Mesendoderm (in vitro differentiated cells): ENCODE measurements around the gene PRKN.

Source experiments
- DNase-seq: peaks from one replicate; pipeline ENCODE4 v3.0.0; 2013
- H2AK5ac ChIP-seq: 2 replicates; pipeline ENCODE4 v1.6.1; 2013; ENCODE audit warnings: low read length, inconsistent platforms
- H2BK120ac ChIP-seq: 2 replicates; pipeline ENCODE4 v1.6.1; 2013; ENCODE audit warnings: low read depth, mild to moderate bottlenecking, low read length, moderate library complexity, mixed read lengths
- H2BK15ac ChIP-seq: replicated peaks from 2 replicates; pipeline ENCODE4 v1.6.1; 2013; ENCODE audit warnings: low read depth, mild to moderate bottlenecking, moderate library complexity
- H2BK5ac ChIP-seq: 2 replicates; pipeline ENCODE4 v1.6.1; 2013; ENCODE audit warnings: low read length, inconsistent platforms
- H3K18ac ChIP-seq: 2 replicates; pipeline ENCODE4 v1.6.1; 2013; ENCODE audit warnings: mild to moderate bottlenecking, low read length, mixed read lengths
- H3K23ac ChIP-seq: one replicate; pipeline ENCODE4 v1.6.1; 2013; ENCODE audit warnings: low read length
- H3K27ac ChIP-seq: 2 replicates; pipeline ENCODE4 v1.5.1; 2013; ENCODE audit warnings: low read depth, mild to moderate bottlenecking, inconsistent platforms, low read length, moderate library complexity
- H3K27me3 ChIP-seq: 2 replicates; pipeline ENCODE4 v1.6.1; 2013; ENCODE audit warnings: low read length, control low read depth, mild to moderate bottlenecking, inconsistent platforms; ENCODE audit not compliant: insufficient read depth, poor library complexity
- H3K36me3 ChIP-seq: 2 replicates; pipeline ENCODE4 v1.6.1; 2013; ENCODE audit warnings: low read length, inconsistent platforms; ENCODE audit not compliant: control insufficient read depth, insufficient read depth
- H3K4ac ChIP-seq: one replicate; pipeline ENCODE4 v1.6.1; 2013; ENCODE audit warnings: low read depth, mild to moderate bottlenecking, low read length, moderate library complexity
- H3K4me1 ChIP-seq: 2 replicates; pipeline ENCODE4 v1.6.1; 2013; ENCODE audit warnings: low read depth, low read length, inconsistent platforms; ENCODE audit not compliant: control insufficient read depth
- H3K4me2 ChIP-seq: 2 replicates; pipeline ENCODE4 v1.6.1; 2013; ENCODE audit warnings: low read length
- H3K4me3 ChIP-seq: 2 replicates; pipeline ENCODE4 v1.5.1; 2013; ENCODE audit warnings: mild to moderate bottlenecking, low read length
- H3K56ac ChIP-seq: one replicate; pipeline ENCODE4 v1.6.1; 2013; ENCODE audit warnings: low read length
- H3K79me1 ChIP-seq: 2 replicates; pipeline ENCODE4 v1.6.1; 2013; ENCODE audit warnings: low read length, inconsistent platforms
- H3K79me2 ChIP-seq: 2 replicates; pipeline ENCODE4 v1.6.1; 2013; ENCODE audit warnings: mild to moderate bottlenecking, low read length; ENCODE audit not compliant: control insufficient read depth, insufficient read depth
- H3K9ac ChIP-seq: 2 replicates; pipeline ENCODE4 v1.6.1; 2013; ENCODE audit warnings: low read length, inconsistent platforms
- H4K5ac ChIP-seq: one replicate; pipeline ENCODE4 v1.6.1; 2013; ENCODE audit warnings: low read length
- H4K8ac ChIP-seq: one replicate; pipeline ENCODE4 v1.6.1; 2013; ENCODE audit warnings: low read depth, mild to moderate bottlenecking, control low read depth, low read length, moderate library complexity
- WGBS: extraction: QIAGEN DNeasy Blood & Tissue Kit; methylation state at CpG from one replicate; pipeline ENCODE4 v1.1.7; 2013; ENCODE audit warnings: low lambda C conversion rate, missing lambda C conversion rate; ENCODE audit not compliant: insufficient coverage; ENCODE audit errors: extremely low coverage; 5-methylcytosine and 5-hydroxymethylcytosine counted together

PRKN gene

DNA sequence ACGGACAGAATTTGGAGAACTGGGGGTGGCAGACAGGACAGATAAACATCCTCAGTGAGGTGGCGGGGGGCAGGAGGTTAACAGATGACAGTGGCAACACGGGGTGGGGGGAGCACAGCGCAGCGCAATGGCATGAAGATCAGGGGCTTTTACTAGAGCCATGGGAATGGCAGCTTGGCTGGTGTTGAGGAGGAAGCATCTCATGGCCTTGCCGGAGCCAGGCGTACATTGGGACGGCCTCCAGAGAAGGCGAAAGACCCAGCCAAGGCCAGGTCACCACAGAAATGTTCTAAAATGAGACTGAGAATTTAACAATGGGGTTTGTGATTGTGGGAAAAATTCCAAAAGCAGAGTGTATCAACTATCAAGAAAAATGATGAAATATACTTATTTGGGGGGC lies 173.0 kb downstream of the PRKN start:
- Histone ChIP-seq H2AK5ac (no peak overlapping the region), H3K27me3 (no peaks in the 10 kb centered on the region), H3K36me3 (no peaks in the 10 kb centered on the region), H3K23ac (no peak overlapping the region), H3K27ac (no peak overlapping the region), H3K4me1 (no peaks in the 10 kb centered on the region), H2BK120ac (no peak overlapping the region), H3K4me2 (no peak overlapping the region), H4K8ac (no peak overlapping the region), H3K79me2 (no peaks in the 10 kb centered on the region), H3K4me3 (no peak overlapping the region), H3K9ac (no peak overlapping the region), H2BK5ac (no peak overlapping the region), H4K5ac (no peak overlapping the region), H3K4ac (no peak overlapping the region), H3K79me1 (no peaks in the 10 kb centered on the region), H3K18ac (no peak overlapping the region), H3K56ac (no peak overlapping the region), H2BK15ac (no peak overlapping the region)
- no CpG with 5 or more reads among the region's 9 CpGs for WGBS
- DNase-seq, result no peak

DNA sequence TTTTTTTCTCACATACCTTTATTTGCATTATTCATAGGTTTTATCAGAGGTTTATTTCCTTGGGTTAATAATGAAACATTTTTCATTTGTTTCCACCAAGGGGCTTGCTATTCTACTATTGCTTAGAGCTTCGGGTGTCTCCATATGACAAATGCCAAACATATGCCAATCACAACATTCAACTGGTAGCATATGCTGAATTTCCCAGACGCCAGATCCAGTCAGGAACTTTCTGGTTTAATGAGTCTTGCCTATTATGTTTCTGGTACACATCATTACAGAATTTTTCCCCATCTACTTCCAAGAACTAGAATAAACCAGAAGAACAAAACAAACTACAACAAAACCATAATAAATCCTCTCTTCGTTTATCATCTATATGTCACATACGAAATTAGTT lies 180.7 kb downstream of the PRKN start:
- 100% methylated on average over 2 of the region's 4 CpGs for WGBS
- Histone ChIP-seq H4K8ac (no peak overlapping the region), H4K5ac (no peak overlapping the region), H3K4me2 (no peak overlapping the region), H2BK120ac (no peak overlapping the region), H3K18ac (no peak overlapping the region), H3K56ac (no peak overlapping the region), H3K36me3 (no peaks in the 10 kb centered on the region), H3K4me3 (no peak overlapping the region), H3K23ac (no peak overlapping the region), H3K79me1 (no peaks in the 10 kb centered on the region), H2BK5ac (no peak overlapping the region), H2AK5ac (no peak overlapping the region), H3K4me1 (peaks cover 2% of the 10 kb centered on the region), H3K9ac (no peak overlapping the region), H3K4ac (no peak overlapping the region), H2BK15ac (no peak overlapping the region), H3K27ac (no peak overlapping the region), H3K27me3 (no peaks in the 10 kb centered on the region), H3K79me2 (no peaks in the 10 kb centered on the region)
- no peak for DNase-seq

DNA sequence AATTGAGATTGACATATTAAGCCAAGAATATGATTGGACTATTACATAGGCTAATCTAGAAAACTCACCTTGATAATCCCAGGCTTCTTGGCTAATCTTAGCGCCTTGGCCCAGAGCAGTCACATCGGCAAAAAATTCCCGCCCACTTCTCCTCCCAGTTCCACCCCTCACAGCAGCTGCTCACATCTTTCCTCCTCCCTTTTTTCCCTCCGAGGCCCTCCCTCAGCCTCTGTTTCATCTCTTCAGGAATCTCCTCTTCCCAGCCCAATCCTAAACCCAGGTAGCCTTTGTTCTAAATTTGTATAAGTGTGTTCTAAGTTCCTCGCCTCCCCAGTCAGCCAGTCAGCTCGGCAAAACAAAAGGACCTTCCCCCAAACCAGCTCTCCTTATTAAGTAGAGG lies 184.3 kb downstream of the PRKN start:
- Histone ChIP-seq H3K4ac (no peak overlapping the region), H2AK5ac (no peak overlapping the region), H3K56ac (no peak overlapping the region), H4K8ac (no peak overlapping the region), H2BK5ac (no peak overlapping the region), H3K79me2 (no peaks in the 10 kb centered on the region), H3K23ac (no peak overlapping the region), H3K27me3 (no peaks in the 10 kb centered on the region), H4K5ac (no peak overlapping the region), H3K27ac (no peak overlapping the region), H3K4me1 (peaks cover 2% of the 10 kb centered on the region), H3K4me3 (no peak overlapping the region), H2BK120ac (no peak overlapping the region), H3K79me1 (no peaks in the 10 kb centered on the region), H2BK15ac (no peak overlapping the region), H3K9ac (no peak overlapping the region), H3K4me2 (no peak overlapping the region), H3K36me3 (no peaks in the 10 kb centered on the region), H3K18ac (no peak overlapping the region)
- DNase-seq, result peak; percentile 61
- WGBS, result no CpG with 5 or more reads among the region's 6 CpGs

DNA sequence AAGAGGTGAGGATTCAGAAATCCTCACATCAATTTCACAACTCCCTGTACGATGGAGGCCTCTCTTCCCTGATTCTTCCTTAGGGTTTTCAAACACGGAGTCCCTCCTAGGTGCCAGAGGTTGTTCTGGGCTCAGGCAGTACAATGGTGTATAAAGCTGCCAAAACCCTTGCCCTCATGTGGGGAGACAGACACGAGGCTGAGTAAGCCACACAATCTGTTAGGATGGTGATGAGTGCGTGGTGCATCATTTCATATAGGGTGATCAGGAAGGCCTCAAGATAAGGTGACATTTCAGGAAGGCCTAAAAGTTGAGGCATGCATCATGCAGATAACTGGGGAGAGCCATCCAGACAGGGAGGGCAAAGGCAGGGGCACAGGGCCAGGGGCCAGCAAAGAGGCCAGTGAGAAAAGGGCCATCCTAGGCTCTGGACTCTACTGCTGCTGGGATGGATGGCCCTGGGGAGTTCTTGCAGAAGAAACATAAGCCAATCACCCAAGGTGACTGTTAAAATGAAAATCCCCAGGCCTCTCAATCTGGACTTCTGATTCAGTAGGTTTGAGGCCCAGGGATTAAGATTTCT lies 186.5 kb downstream of the PRKN start:
- H3K79me1 ChIP-seq, result no peaks in the 10 kb centered on the region
- no peak overlapping the region for H2AK5ac ChIP-seq
- H2BK120ac ChIP-seq, result no peak overlapping the region
- H2BK15ac ChIP-seq, result no peak overlapping the region
- no peak overlapping the region for H3K56ac ChIP-seq
- H4K8ac ChIP-seq, result no peak overlapping the region
- no peak overlapping the region for H3K9ac ChIP-seq
- H3K27ac ChIP-seq, result no peak overlapping the region
- no peak overlapping the region for H3K4me3 ChIP-seq
- H3K36me3 ChIP-seq, result no peaks in the 10 kb centered on the region
- H2BK5ac ChIP-seq, result no peak overlapping the region
- no peak for DNase-seq
- peaks cover 2% of the 10 kb centered on the region for H3K4me1 ChIP-seq
- H3K27me3 ChIP-seq, result no peaks in the 10 kb centered on the region
- no peak overlapping the region for H3K4me2 ChIP-seq
- H3K4ac ChIP-seq, result no peak overlapping the region
- H3K79me2 ChIP-seq, result no peaks in the 10 kb centered on the region
- no peak overlapping the region for H3K18ac ChIP-seq
- no peak overlapping the region for H3K23ac ChIP-seq
- no peak overlapping the region for H4K5ac ChIP-seq
- WGBS, result no CpG with 5 or more reads among the region's 4 CpGs

DNA sequence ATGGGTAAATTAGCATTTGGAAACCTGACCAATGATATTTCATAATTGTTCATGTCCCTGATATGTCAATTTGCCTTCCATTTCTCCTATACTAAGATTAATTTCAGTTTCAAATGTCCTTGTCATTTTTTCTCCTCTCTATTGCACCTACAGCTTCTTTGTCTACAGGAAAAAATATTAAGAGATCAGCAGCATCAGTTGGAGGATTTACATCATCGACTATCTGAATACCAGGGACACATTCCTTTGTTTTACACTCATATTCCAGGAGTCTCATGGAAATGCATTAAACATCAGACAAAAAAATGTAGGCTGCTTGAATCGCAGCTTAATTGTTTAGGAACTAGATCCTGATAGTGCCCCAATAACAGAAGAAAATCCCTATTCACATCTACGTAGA lies 188.2 kb downstream of the PRKN start:
- no CpG with 5 or more reads among the region's 3 CpGs for WGBS

DNA sequence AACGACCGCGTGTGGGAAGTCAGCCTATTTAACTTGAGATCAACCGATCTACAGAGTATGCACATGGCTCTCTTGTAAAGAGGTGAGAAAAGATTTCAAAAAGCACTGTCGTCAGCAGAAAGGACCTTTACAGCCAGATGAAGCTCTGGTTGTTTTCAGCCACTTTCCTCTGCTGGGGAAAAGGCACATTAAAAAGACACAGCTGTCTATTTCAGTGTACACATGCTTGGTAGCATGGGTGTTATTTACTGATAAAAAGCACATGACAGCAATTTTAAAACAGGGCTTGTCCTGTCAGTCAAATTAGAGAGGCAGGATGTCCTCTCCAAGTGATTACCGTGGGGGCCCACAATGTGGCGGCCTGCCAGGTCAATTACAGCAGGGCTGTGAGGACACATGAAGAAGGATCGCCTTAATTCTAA lies 188.9 kb downstream of the PRKN start:
- DNase-seq, result no peak
- Histone ChIP-seq H3K4me1 (peaks cover 2% of the 10 kb centered on the region), H3K56ac (no peak overlapping the region), H4K8ac (no peak overlapping the region), H3K79me1 (no peaks in the 10 kb centered on the region), H3K23ac (no peak overlapping the region), H4K5ac (no peak overlapping the region), H2BK15ac (no peak overlapping the region), H3K9ac (no peak overlapping the region), H2AK5ac (no peak overlapping the region), H3K4me3 (no peak overlapping the region), H2BK5ac (no peak overlapping the region), H2BK120ac (no peak overlapping the region), H3K27ac (no peak overlapping the region), H3K4ac (no peak overlapping the region), H3K36me3 (no peaks in the 10 kb centered on the region), H3K27me3 (no peaks in the 10 kb centered on the region), H3K4me2 (no peak overlapping the region), H3K18ac (no peak overlapping the region), H3K79me2 (no peaks in the 10 kb centered on the region)
- no CpG with 5 or more reads among the region's 8 CpGs for WGBS

More for the DNA sequence above, 188.2 kb downstream of the PRKN start:
- Histone ChIP-seq H3K4me2 (no peak overlapping the region), H3K79me1 (no peaks in the 10 kb centered on the region), H3K27ac (no peak overlapping the region), H3K4ac (no peak overlapping the region), H3K79me2 (no peaks in the 10 kb centered on the region), H3K56ac (no peak overlapping the region), H3K23ac (no peak overlapping the region), H2BK5ac (no peak overlapping the region), H4K8ac (no peak overlapping the region), H2AK5ac (no peak overlapping the region), H2BK120ac (no peak overlapping the region), H2BK15ac (no peak overlapping the region), H3K4me3 (no peak overlapping the region), H3K18ac (no peak overlapping the region), H4K5ac (no peak overlapping the region), H3K27me3 (no peaks in the 10 kb centered on the region), H3K9ac (no peak overlapping the region), H3K4me1 (peaks cover 2% of the 10 kb centered on the region), H3K36me3 (no peaks in the 10 kb centered on the region)
- no peak for DNase-seq
